ENCODE measurements around the gene CD36.

GRCh38 chr7:80642871-80643270 is 4.4 kb downstream of the CD36 start:
- TF ChIP-seq CTCF (IDR thresholded peaks at IDR 0.05; ENCODE audit: low read length) (no peak), EZH2phosphoT487 (IDR thresholded peaks at IDR 0.05; ENCODE audit: low read length) (no peak), EZH2 (optimal IDR thresholded peaks at IDR 0.05; ENCODE audit: low read depth, low read length) (no peak)

All from MM.1S (cell line).